ENCODE measurements around the gene C22orf39. TPM values are rescaled to one million over a fixed set of nuclear protein-coding genes. Genes with fewer than 3 reads are reported as not detected.

Gene C22orf39
- total and polyA plus RNA-seq, 10 of the 15 experiments (the other 5 are each of a cell fraction or from before 2014, with no cell fraction given), result 6.7 to 47.0 (median 26.5) TPM

- H3K4me3 ChIP-seq, result no peak overlapping the region
- no peaks in the 10 kb centered on the region for H3K27me3 ChIP-seq (replicated peaks in 1 of 2; ENCODE audit: control insufficient read depth in 2 of 2, insufficient read depth in 2 of 2, low read length in 1 of 2)
- H3K9ac ChIP-seq (ENCODE audit: control insufficient read depth, insufficient read depth, low read length), result no peak overlapping the region
- peaks cover 7% of the 10 kb centered on the region for H3K79me2 ChIP-seq (ENCODE audit: control insufficient read depth, insufficient read depth, low read length)
- TF ChIP-seq CUX1 (IDR thresholded peaks at IDR 0.05; ENCODE audit: insufficient replicate concordance, low read depth, low read length), result no peak
- no peak for TF ChIP-seq BACH1 (IDR thresholded peaks at IDR 0.05; ENCODE audit: borderline replicate concordance)
- TF ChIP-seq YY1 (IDR thresholded peaks at IDR 0.05; ENCODE audit: low read depth, low read length), result no peak
- no peak for TF ChIP-seq TCF12 (IDR thresholded peaks at IDR 0.05; ENCODE audit: low read depth, low read length)
- TF ChIP-seq ETV6 (conservative IDR thresholded peaks at IDR 0.05 in 1 of 2, IDR thresholded peaks at IDR 0.05 in 1 of 2; ENCODE audit: borderline replicate concordance in 1 of 2, low read depth in 1 of 2), result no peak
- TF ChIP-seq MXI1 (IDR thresholded peaks at IDR 0.05; ENCODE audit: low read depth, low read length), result no peak
- TF ChIP-seq ZNF217 (IDR thresholded peaks at IDR 0.05), result no peak
- no peak for TF ChIP-seq ZBTB40 (IDR thresholded peaks at IDR 0.05; ENCODE audit: borderline replicate concordance)
- TF ChIP-seq CEBPB (IDR thresholded peaks at IDR 0.05; ENCODE audit: borderline replicate concordance in 1 of 2, low read depth in 2 of 2, low read length in 2 of 2), result no peak
- no peak for TF ChIP-seq DPF2 (IDR thresholded peaks at IDR 0.05)
- TF ChIP-seq MTA2 (IDR thresholded peaks at IDR 0.05; ENCODE audit: low read depth), result no peak
- no peak overlapping the region for H2AFZ ChIP-seq (ENCODE audit: control insufficient read depth, low read depth, low read length)
- 94% methylated on average over 11 of the region's 11 CpGs for whole genome bisulfite sequencing (ENCODE audit: insufficient coverage, insufficient replicate concordance, low lambda C conversion rate, missing lambda C conversion rate)
- no peak overlapping the region for H3K4me2 ChIP-seq (ENCODE audit: control insufficient read depth, insufficient read depth)
- SMC1A ChIA-PET (ENCODE audit: uncharacterized antibody, unreplicated experiment), result no interaction called here
- DNase-seq (ENCODE audit: low read depth, low spot score), result no peak
- no peak overlapping the region for H3K27ac ChIP-seq (ENCODE audit: control insufficient read depth, insufficient read depth)
- H3K9me3 ChIP-seq (replicated peaks; ENCODE audit: control insufficient read depth, insufficient read depth, low read length), result no peaks in the 10 kb centered on the region
- FAIRE-seq, result no peak
- no TSS peak for BruUV-seq (replicated peaks)
- H3K36me3 ChIP-seq (ENCODE audit: control insufficient read depth in 2 of 2, insufficient read depth in 2 of 2, low read length in 1 of 2), result peaks cover 36 to 45% of the 10 kb centered on the region in 2 experiments
- RAD21 ChIA-PET (ENCODE audit: unreplicated experiment), result no interaction called here
- in situ Hi-C loops (cut with MboI), result no loop called here
- intact Hi-C loops (cut with micrococcal nuclease; ENCODE audit: unreplicated experiment), result loop anchor here (10.0 kb wide), 2 partner anchors 163 to 177 kb away; partner anchors contain the start of gene CLTCL1
- no peaks in the 10 kb centered on the region for H3K4me1 ChIP-seq (ENCODE audit: control insufficient read depth, insufficient read depth, low read length)
- POLR2A ChIA-PET, result no interaction called here
- CTCF ChIA-PET, result no interaction called here
- peaks cover 2% of the 10 kb centered on the region; the same call in 1 of the 2 replicates for H4K20me1 ChIP-seq (ENCODE audit: control insufficient read depth, insufficient read depth)
- no peak for ATAC-seq
These were observed 24.1 kb upstream of the C22orf39 start for GRCh38 chr22:19471572-19471971.
